CD4-positive, alpha-beta memory T cell (primary cell): Measurements from ENCODE around the gene TMC8. TPM values are rescaled to one million over a fixed set of nuclear protein-coding genes. Genes with fewer than 3 reads are reported as not detected.
A peak's percentile ranks its signal among the peaks of the same experiment; 100 is the strongest.

Experiments
- CTCF ChIA-PET: fragments of 350-600 bp; sonication (Branson Sonifier 250); formaldehyde crosslinking; loops from one replicate; lab custom pipeline; 2021; ENCODE audit warnings: inconsistent platforms; ENCODE audit not compliant: partially characterized antibody; lab: Charles Lee
- POLR2A ChIA-PET: fragments of 350-600 bp; sonication (Branson Sonifier 250); formaldehyde crosslinking; loops from one replicate; lab custom pipeline; 2021; ENCODE audit not compliant: partially characterized antibody; lab: Charles Lee
- DNase-seq, 5 donors: peaks; one replicate each; pipeline versions ENCODE4 v3.0.0 to v3.0.0-alpha.2; 2020 to 2022; ENCODE audit warnings: mixed read lengths in 1 of 5
- H3K27ac ChIP-seq: one replicate; pipeline ENCODE4 v1.7.0; 2013; ENCODE audit warnings: low read depth, low read length
- H3K27me3 ChIP-seq: 2 replicates; pipeline ENCODE4 v1.7.0; 2013; ENCODE audit warnings: mild to moderate bottlenecking, low read length, moderate library complexity; ENCODE audit not compliant: insufficient read depth
- H3K36me3 ChIP-seq: 2 replicates; pipeline ENCODE4 v1.7.0; 2013; ENCODE audit warnings: mild to moderate bottlenecking, low read length, moderate library complexity; ENCODE audit not compliant: insufficient read depth
- H3K4me1 ChIP-seq: 2 replicates; pipeline ENCODE4 v1.7.0; 2013; ENCODE audit warnings: mild to moderate bottlenecking, low read length, moderate library complexity; ENCODE audit not compliant: insufficient read depth
- H3K4me3 ChIP-seq, 2 donors: one replicate each; pipeline ENCODE4 v1.7.0; 2013; ENCODE audit warnings: low read length in 2 of 2, mild to moderate bottlenecking in 1 of 2
- H3K9me3 ChIP-seq, 2 donors: one replicate each; pipeline ENCODE4 v1.7.0; 2013; ENCODE audit warnings: low read length in 2 of 2, control low read depth in 1 of 2; ENCODE audit not compliant: control insufficient read depth in 1 of 2
- H3K27ac Mint-ChIP-seq, 7 donors: one replicate each; pipeline ENCODE4 v1.8.0; 2020 to 2021; ENCODE audit warnings: mixed read lengths in 7 of 7, mild to moderate bottlenecking in 6 of 7, inconsistent platforms in 3 of 7, moderate library complexity in 3 of 7
- H3K27me3 Mint-ChIP-seq, 2 donors: one replicate each; pipeline ENCODE4 v1.8.0; 2020 to 2021; ENCODE audit warnings: mixed read lengths in 2 of 2
- H3K36me3 Mint-ChIP-seq, 2 donors: one replicate each; pipeline ENCODE4 v1.8.0; 2020 to 2021; ENCODE audit warnings: mixed read lengths in 2 of 2, inconsistent platforms in 1 of 2, mild to moderate bottlenecking in 1 of 2
- H3K4me1 Mint-ChIP-seq, 4 donors: one replicate each; pipeline ENCODE4 v1.8.0; 2020 to 2021; ENCODE audit warnings: mixed read lengths in 4 of 4, mild to moderate bottlenecking in 1 of 4
- H3K4me3 Mint-ChIP-seq, 8 donors: one replicate each; pipeline ENCODE4 v1.8.0; 2020 to 2021; ENCODE audit warnings: mixed read lengths in 8 of 8, mild to moderate bottlenecking in 7 of 8, moderate library complexity in 6 of 8, inconsistent platforms in 3 of 8
- H3K9me3 Mint-ChIP-seq, 8 donors: one replicate each; pipeline ENCODE4 v1.8.0; 2020 to 2021; ENCODE audit warnings: mixed read lengths in 8 of 8, mild to moderate bottlenecking in 5 of 8, inconsistent platforms in 3 of 8, moderate library complexity in 1 of 8
- intact Hi-C: fragments of 100-400 bp; cut with micrococcal nuclease; formaldehyde crosslinking; loops from one replicate; pipeline ENCODE4 v1.15.1; 2023
- polyA plus RNA-seq, 2 donors: library from polyadenylated mRNA; unstranded; fragments of 300-500 nt; fragmentation: Illumina TruSeq; gene quantifications; one replicate each; pipeline ENCODE4 v1.2.3, GENCODE V29; 2021
- total RNA-seq, 2 experiments: library from RNA; stranded (reverse); gene quantifications; one replicate each; pipeline ENCODE4 v1.2.3, GENCODE V29; 2021

The TMC8 gene
- total and polyA plus RNA-seq, 4 experiments from 2014 or later: 77.7 to 430 (median 298) TPM

DNA sequence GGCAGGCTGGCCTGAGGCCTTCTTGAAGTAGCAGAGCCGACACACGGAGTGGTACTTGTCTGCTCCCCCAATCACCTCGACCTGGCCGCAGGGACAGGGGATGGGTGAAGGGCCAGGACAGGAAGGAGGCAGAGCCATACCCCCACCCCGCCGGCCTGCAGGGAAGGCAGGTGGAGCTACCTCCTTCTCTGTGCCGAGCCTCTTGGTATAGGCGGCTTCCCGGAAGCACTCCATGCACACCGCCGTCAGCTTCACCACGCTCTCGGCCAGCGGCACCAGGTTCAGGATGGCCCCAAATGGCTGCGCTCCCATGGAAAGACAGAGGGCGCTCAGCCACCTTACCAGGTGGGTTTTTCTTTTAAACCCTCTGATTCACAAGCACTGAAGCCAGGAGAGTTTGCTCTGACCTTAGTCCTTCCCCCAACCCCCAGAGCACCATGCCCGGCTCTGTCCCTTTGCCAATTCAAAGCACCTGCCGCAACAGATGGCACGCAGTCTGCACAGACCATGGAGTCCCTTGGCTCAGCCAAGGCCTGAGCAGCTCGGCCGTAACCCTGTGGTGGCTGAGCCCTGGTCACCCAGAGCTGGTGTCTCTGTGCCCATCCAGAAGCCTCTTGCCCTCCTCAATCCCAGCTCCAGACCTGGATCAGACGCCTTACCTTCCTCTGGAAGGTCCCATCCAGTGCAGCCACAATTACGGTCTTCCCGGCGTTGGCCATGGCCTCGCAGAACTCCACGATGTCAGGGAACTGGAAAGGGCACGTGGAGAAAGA, 44.5 kb downstream of the TMC8 start:
- DNase-seq: no peak
- Mint-ChIP-seq H3K4me1 (peaks cover 23 to 64% (median 48%) of the 10 kb centered on the region in 4 donors), H3K9me3 (no peaks in the 10 kb centered on the region), H3K4me3 (no peak overlapping the region), H3K27me3 (no peaks in the 10 kb centered on the region), H3K27ac (peak overlapping the region in 1 of 7 donors; percentile 55), H3K36me3 (peaks cover 0 to 26% of the 10 kb centered on the region in 2 donors)
- Histone ChIP-seq H3K4me1 (peaks cover 45% of the 10 kb centered on the region), H3K36me3 (peaks cover 4% of the 10 kb centered on the region), H3K4me3 (no peak overlapping the region), H3K27ac (no peak overlapping the region), H3K9me3 (no peaks in the 10 kb centered on the region), H3K27me3 (no peaks in the 10 kb centered on the region)
- intact Hi-C loops: no loop called here
- POLR2A ChIA-PET: interaction anchor here (1.0 to 9.1 kb wide), 6 partner anchors 36 to 61 kb away, joined by 4 to 170 read pairs (median 6); partner anchors contain the start of gene TMC8
- CTCF ChIA-PET: interaction anchor here (0.6 to 4.8 kb wide), 14 partner anchors 11 to 203 kb away, joined by 3 to 62 read pairs (median 4); partner anchors contain the start of genes AFMID and TK1

DNA sequence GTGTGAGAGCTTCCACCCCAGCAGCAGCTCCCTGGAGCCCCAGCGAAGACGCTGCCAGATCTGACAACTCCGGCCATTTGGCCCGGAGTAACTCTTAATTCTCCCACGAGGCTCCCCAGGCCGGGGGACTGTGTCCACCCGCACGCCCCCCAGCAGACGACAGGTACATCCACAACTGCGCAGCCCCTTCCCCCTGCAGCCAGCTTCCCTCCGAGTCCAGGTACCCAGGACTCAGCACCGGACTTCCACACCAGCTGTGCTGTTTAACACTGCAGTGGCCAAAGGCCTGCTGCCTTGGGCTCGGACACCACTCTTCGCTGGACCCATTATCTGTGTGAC, 45.0 kb downstream of the TMC8 start:
- Histone ChIP-seq H3K36me3 (peaks cover 4% of the 10 kb centered on the region), H3K27ac (no peak overlapping the region), H3K9me3 (no peaks in the 10 kb centered on the region), H3K4me1 (peaks cover 39% of the 10 kb centered on the region), H3K27me3 (no peaks in the 10 kb centered on the region), H3K4me3 (no peak overlapping the region)
- intact Hi-C loops: no loop called here
- CTCF ChIA-PET: interaction anchor here (0.9 to 4.8 kb wide), 17 partner anchors 11 to 204 kb away, joined by 3 to 62 read pairs (median 7); partner anchors contain the start of genes AFMID and TK1
- Mint-ChIP-seq H3K4me3 (no peak overlapping the region), H3K9me3 (no peaks in the 10 kb centered on the region), H3K4me1 (peaks cover 23 to 58% (median 44%) of the 10 kb centered on the region in 4 donors), H3K27ac (no peak overlapping the region), H3K36me3 (peaks cover 0 to 23% of the 10 kb centered on the region in 2 donors), H3K27me3 (no peaks in the 10 kb centered on the region)
- POLR2A ChIA-PET: interaction anchor here (1.2 to 9.1 kb wide), 8 partner anchors 36 to 63 kb away, joined by 4 to 170 read pairs (median 10); partner anchors contain the start of gene TMC8
- DNase-seq: no peak

DNA sequence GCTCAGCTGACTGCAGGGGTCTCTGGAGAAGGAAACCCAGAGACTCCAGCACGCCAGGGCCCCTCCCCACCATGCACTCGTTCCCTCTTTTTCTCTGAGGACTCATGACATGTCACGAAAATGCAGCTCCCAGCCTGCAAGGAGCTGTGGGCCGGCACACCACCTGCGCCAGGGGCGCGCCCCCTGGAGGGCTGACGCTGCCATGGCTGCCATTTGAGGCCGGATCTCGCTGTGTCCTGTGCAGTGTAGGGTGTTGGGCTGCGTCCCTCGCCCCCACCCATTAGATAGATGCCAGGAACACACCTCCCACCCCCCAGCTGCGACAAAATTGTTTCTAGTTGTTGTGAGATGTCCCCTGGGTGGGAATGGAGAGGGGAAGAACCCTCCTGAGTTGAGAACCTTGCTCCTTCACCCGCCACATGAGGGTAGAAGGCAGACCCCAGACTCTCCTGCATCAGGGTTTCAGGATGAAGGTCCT, 46.0 kb downstream of the TMC8 start:
- intact Hi-C loops: loop anchor here (1.0 kb wide), 3 partner anchors 64 to 157 kb away; no protein-coding TSS in a partner anchor
- Mint-ChIP-seq H3K4me1 (peaks cover 24 to 49% (median 38%) of the 10 kb centered on the region in 4 donors), H3K27ac (peak overlapping the region in 1 of 7 donors; percentile 8), H3K27me3 (no peaks in the 10 kb centered on the region), H3K9me3 (no peaks in the 10 kb centered on the region), H3K4me3 (no peak overlapping the region), H3K36me3 (peaks cover 0 to 15% of the 10 kb centered on the region in 2 donors)
- H3K27me3 ChIP-seq: no peaks in the 10 kb centered on the region
- no peak overlapping the region for H3K27ac ChIP-seq
- no peaks in the 10 kb centered on the region for H3K9me3 ChIP-seq
- DNase-seq: peak; percentile 68 to 77 (median 72)
- POLR2A ChIA-PET: interaction anchor here (0.8 to 9.1 kb wide), 13 partner anchors 10 to 158 kb away, joined by 3 to 170 read pairs (median 6); partner anchors contain the start of genes AFMID, TK1 and TMC8
- H3K36me3 ChIP-seq: no peaks in the 10 kb centered on the region
- peaks cover 35% of the 10 kb centered on the region for H3K4me1 ChIP-seq
- CTCF ChIA-PET: interaction anchor here (0.7 to 4.8 kb wide), 29 partner anchors 9 to 607 kb away, joined by 3 to 62 read pairs (median 4); partner anchors contain the start of genes AFMID and TK1
- no peak overlapping the region for H3K4me3 ChIP-seq

DNA sequence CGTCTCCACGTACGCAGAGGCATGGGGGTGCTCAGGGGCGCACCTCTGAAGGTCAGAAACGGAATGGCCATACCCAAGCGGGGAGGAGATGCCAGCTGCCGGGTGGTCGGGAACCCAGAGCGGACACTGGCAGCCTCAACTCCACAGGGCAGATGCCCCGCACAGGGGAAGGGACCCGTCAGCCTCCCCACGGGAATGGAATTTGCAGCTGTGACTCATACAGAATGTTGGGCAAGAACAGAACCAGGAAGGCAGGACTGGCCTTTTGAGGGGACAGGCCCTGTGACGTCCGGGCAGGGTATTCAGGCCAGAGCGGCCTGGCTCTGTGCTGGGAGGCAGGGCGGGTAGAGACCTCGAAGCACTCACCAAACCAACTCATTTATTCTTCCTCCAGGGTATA, 48.8 kb downstream of the TMC8 start:
- ChIA-PET CTCF (interaction anchor here (0.9 to 4.8 kb wide), 5 partner anchors 10 to 95 kb away, joined by 3 to 62 read pairs (median 7); no protein-coding TSS in a partner anchor), POLR2A (interaction anchor here (1.1 kb wide), 1 partner anchor 10 kb away, joined by 3 read pairs; no protein-coding TSS in a partner anchor)
- Histone ChIP-seq H3K27ac (no peak overlapping the region), H3K27me3 (no peaks in the 10 kb centered on the region), H3K4me1 (peaks cover 11% of the 10 kb centered on the region), H3K36me3 (no peaks in the 10 kb centered on the region), H3K9me3 (no peaks in the 10 kb centered on the region), H3K4me3 (no peak overlapping the region)
- Mint-ChIP-seq H3K27me3 (no peaks in the 10 kb centered on the region), H3K36me3 (no peaks in the 10 kb centered on the region), H3K4me1 (peaks cover 4 to 22% (median 12%) of the 10 kb centered on the region in 4 donors), H3K9me3 (no peaks in the 10 kb centered on the region), H3K4me3 (no peak overlapping the region), H3K27ac (no peak overlapping the region)
- intact Hi-C loops: no loop called here
- DNase-seq: no peak

DNA sequence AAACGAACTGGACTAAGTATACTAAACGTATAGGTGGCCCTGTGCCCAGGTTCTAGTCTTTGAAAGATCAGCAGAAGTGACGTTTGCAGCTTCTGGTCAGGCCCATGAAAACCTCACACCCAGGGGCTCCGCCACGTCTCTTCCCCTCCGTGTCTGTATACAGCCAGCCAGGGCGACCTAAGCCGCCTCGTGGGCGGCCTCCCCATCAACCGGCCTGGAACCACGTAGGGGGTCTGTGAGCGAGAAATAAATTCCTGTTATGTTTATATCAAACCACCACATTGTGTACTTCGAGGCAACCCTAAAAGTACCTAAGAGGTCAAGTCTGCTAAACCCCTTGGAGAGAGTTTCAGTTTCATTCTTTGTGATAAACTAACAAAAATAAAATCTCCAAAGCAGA, 49.5 kb downstream of the TMC8 start:
- DNase-seq: no peak
- peaks cover 4 to 16% (median 11%) of the 10 kb centered on the region in 4 donors for H3K4me1 Mint-ChIP-seq
- Histone ChIP-seq H3K4me1 (peaks cover 9% of the 10 kb centered on the region), H3K9me3 (no peaks in the 10 kb centered on the region), H3K4me3 (no peak overlapping the region), H3K27me3 (no peaks in the 10 kb centered on the region), H3K27ac (no peak overlapping the region), H3K36me3 (no peaks in the 10 kb centered on the region)
- CTCF ChIA-PET: interaction anchor here (1.1 to 2.8 kb wide), 2 partner anchors 67 to 95 kb away, joined by 4 to 7 read pairs; no protein-coding TSS in a partner anchor
- H3K27me3 Mint-ChIP-seq: no peaks in the 10 kb centered on the region
- no peaks in the 10 kb centered on the region for H3K9me3 Mint-ChIP-seq
- H3K36me3 Mint-ChIP-seq: no peaks in the 10 kb centered on the region
- H3K4me3 Mint-ChIP-seq: peak overlapping the region in 2 of 8 donors; percentile 4 to 25
- intact Hi-C loops: no loop called here
- H3K27ac Mint-ChIP-seq: peak overlapping the region in 1 of 7 donors; percentile 61
- POLR2A ChIA-PET: interaction anchor here (1.0 kb wide), 1 partner anchor 10 kb away, joined by 3 read pairs; no protein-coding TSS in a partner anchor

DNA sequence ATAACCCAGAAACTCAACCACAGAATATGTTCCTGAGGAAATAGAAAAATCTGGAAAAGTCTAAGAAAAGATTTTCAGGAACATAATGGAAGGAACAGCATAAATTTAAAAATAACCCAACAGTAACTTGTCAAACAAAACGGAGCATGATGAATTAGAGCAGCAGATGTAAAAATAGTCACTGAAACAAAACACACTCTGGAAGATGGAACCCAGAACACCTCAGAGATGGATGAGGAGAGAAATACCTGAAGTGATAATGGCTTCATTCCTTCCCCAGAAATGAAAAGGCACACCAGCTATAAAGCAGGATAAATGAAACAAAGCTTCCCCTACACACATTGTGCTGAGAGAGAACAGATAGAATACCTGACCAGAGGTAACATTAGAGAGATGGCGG, 49.9 kb downstream of the TMC8 start:
- Histone ChIP-seq H3K27ac (no peak overlapping the region), H3K4me1 (peaks cover 9% of the 10 kb centered on the region), H3K36me3 (no peaks in the 10 kb centered on the region), H3K27me3 (no peaks in the 10 kb centered on the region), H3K4me3 (no peak overlapping the region), H3K9me3 (no peaks in the 10 kb centered on the region)
- ChIA-PET POLR2A (interaction anchor here (1.0 kb wide), 1 partner anchor 11 kb away, joined by 3 read pairs; no protein-coding TSS in a partner anchor), CTCF (interaction anchor here (0.7 to 2.8 kb wide), 3 partner anchors 12 to 95 kb away, joined by 3 to 7 read pairs (median 4); no protein-coding TSS in a partner anchor)
- Mint-ChIP-seq H3K4me3 (peak overlapping the region in 2 of 8 donors; percentile 4 to 25), H3K36me3 (no peaks in the 10 kb centered on the region), H3K27me3 (no peaks in the 10 kb centered on the region), H3K4me1 (peaks cover 4 to 16% (median 10%) of the 10 kb centered on the region in 4 donors), H3K9me3 (no peaks in the 10 kb centered on the region), H3K27ac (peak overlapping the region in 2 of 7 donors; percentile 61 to 74)
- intact Hi-C loops: no loop called here
- DNase-seq: no peak
